Mucosa of stomach (tissue), 1 donor: Measurements from ENCODE around the gene CD84.
"Not testable (repeated sequence)": the region's sequence is repeated elsewhere in the genome, so short reads cannot be mapped to it uniquely, and the experiment has no call there.

ENCODE experiments used
- H3K27me3 ChIP-seq: one replicate; pipeline ENCODE4 v1.7.0; 2013; ENCODE audit warnings: mild to moderate bottlenecking, low read length; ENCODE audit not compliant: control insufficient read depth, insufficient read depth
- H3K36me3 ChIP-seq: one replicate; pipeline ENCODE4 v1.7.0; 2013; ENCODE audit warnings: low read length; ENCODE audit not compliant: control insufficient read depth, insufficient read depth
- H3K4me1 ChIP-seq: one replicate; pipeline ENCODE4 v1.7.0; 2013; ENCODE audit warnings: mild to moderate bottlenecking, low read length; ENCODE audit not compliant: control insufficient read depth, insufficient read depth
- H3K4me3 ChIP-seq: one replicate; pipeline ENCODE4 v1.7.0; 2013; ENCODE audit warnings: low read length
- H3K9ac ChIP-seq: one replicate; pipeline ENCODE4 v1.7.0; 2013; ENCODE audit warnings: mild to moderate bottlenecking, low read length, moderate library complexity
- H3K9me3 ChIP-seq: one replicate; pipeline ENCODE4 v1.7.0; 2013; ENCODE audit warnings: mild to moderate bottlenecking, low read length, moderate library complexity; ENCODE audit not compliant: control insufficient read depth
- donor health status: Pancreatic carcinoma.

Gene CD84

GRCh38 chr1:160608057-160608456 lies 28.8 kb upstream of the CD84 start:
- H3K27me3 ChIP-seq = no peaks in the 10 kb centered on the region
- H3K9me3 ChIP-seq = no peaks in the 10 kb centered on the region
- H3K36me3 ChIP-seq = no peaks in the 10 kb centered on the region
- no peak overlapping the region for H3K4me3 ChIP-seq
- H3K9ac ChIP-seq = no peak overlapping the region
- peaks cover 4% of the 10 kb centered on the region for H3K4me1 ChIP-seq

DNA sequence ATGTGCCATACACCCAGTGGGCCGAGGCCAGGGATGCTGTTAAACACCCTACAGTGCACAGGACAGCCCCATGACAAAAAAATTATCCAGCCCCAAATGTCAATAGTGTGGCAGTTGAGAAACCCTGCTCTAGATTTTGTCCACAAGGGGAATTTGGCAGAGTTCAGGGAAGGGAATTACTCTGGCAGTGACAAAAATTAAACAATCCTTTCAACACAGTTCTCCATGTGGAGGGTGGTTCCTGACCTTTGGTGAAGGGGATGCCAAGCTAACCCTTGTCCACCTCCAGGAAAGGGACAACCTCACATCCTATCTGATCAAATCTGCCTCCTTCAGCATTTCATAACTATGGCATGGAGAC lies 28.4 kb upstream of the CD84 start:
- no peak overlapping the region for H3K9ac ChIP-seq
- H3K4me3 ChIP-seq = no peak overlapping the region
- H3K36me3 ChIP-seq = no peaks in the 10 kb centered on the region
- no peaks in the 10 kb centered on the region for H3K9me3 ChIP-seq
- peaks cover 4% of the 10 kb centered on the region for H3K4me1 ChIP-seq
- no peaks in the 10 kb centered on the region for H3K27me3 ChIP-seq

- no peaks in the 10 kb centered on the region for H3K36me3 ChIP-seq
- H3K4me3 ChIP-seq = no peak overlapping the region
- no peaks in the 10 kb centered on the region for H3K9me3 ChIP-seq
- H3K9ac ChIP-seq = no peak overlapping the region
- H3K27me3 ChIP-seq = no peaks in the 10 kb centered on the region
- peaks cover 4% of the 10 kb centered on the region for H3K4me1 ChIP-seq
Measured at GRCh38 chr1:160607011-160607671, 27.8 kb upstream of the CD84 start.

DNA sequence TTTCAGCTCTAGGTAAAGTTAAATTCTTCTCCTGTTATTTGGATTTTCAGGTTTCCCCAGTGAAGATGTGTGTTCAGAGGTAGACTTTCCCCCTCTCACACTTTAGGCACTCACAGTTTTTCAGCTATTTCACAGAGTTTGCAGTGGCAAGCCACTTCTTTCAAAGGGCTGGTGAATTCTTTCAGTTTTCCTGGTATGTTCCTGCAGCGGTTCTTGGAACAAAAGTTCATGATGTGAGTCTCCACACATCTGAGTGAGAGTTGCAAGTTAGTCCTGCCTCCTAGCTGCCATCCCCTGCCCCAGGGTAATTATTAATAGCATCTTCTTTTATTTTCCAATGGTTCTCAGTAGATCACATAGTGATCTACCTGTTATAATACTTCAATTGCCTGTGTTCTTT lies 27.3 kb upstream of the CD84 start:
- H3K9ac ChIP-seq = no peak overlapping the region
- no peaks in the 10 kb centered on the region for H3K27me3 ChIP-seq
- H3K4me3 ChIP-seq = no peak overlapping the region
- no peaks in the 10 kb centered on the region for H3K9me3 ChIP-seq
- H3K36me3 ChIP-seq = no peaks in the 10 kb centered on the region
- peaks cover 4% of the 10 kb centered on the region for H3K4me1 ChIP-seq

DNA sequence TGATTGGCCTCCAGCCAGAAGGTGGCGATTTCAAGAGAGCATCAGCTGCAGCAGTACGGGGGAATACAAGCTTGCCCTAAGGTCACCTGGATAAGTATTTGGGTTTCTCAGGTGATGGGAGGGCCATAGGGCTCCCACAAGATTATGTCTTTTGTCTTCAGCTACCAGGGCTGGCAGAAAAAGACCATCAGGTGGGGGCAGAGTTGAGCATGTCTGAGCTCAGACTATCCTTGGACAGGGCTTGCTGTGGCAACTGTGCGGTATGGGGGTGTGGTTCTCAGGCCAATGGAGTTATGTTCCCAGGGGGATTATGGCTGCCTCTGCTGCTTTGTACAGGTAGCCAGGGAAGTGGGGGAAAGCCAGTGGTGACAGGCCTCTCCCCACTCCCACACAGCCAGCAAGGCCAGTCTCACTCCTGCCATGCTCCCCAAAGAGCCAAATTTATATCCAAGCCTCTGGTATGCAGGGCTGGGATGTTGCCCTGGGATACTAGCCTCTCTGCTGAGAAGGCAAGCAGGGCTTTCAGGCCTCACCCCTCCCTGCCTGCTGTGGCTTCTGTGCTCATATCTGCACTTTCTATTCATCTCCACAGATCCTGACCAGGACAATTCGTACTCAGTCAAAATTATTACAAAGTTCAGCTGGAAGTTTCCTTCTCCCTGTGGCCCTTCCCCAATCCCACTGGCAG lies 26.6 kb upstream of the CD84 start:
- no peaks in the 10 kb centered on the region for H3K36me3 ChIP-seq
- peaks cover 4% of the 10 kb centered on the region for H3K4me1 ChIP-seq
- H3K4me3 ChIP-seq = no peak overlapping the region
- no peaks in the 10 kb centered on the region for H3K27me3 ChIP-seq
- H3K9me3 ChIP-seq = no peaks in the 10 kb centered on the region
- H3K9ac ChIP-seq = no peak overlapping the region

DNA sequence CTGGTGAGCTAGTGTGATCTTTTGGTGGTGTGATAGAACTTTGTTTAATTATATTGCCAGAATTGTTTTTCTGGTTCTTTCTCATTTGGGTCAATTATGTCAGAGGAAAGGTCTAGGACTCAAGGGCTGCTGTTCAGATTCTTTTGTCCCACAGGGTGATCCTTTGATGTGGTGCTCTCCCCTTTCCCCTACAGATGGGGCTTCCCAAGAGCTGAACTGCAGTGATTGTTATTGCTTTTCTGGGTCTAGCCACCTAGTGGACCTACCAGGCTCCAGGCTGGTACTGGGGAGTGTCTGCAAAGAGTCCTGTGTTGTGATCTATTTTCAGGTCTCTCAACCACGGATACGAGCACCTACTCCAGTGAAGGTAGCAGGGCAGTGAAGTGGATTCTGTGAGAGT lies 25.9 kb upstream of the CD84 start:
- peaks cover 4% of the 10 kb centered on the region for H3K4me1 ChIP-seq
- no peaks in the 10 kb centered on the region for H3K36me3 ChIP-seq
- no peaks in the 10 kb centered on the region for H3K27me3 ChIP-seq
- H3K9ac ChIP-seq = no peak overlapping the region
- H3K4me3 ChIP-seq = no peak overlapping the region
- H3K9me3 ChIP-seq = no peaks in the 10 kb centered on the region

GRCh38 chr1:160597705-160598104 lies 18.4 kb upstream of the CD84 start:
- Histone ChIP-seq H3K9ac (no peak overlapping the region), H3K4me1 (no peaks in the 10 kb centered on the region), H3K4me3 (no peak overlapping the region), H3K9me3 (no peaks in the 10 kb centered on the region), H3K27me3 (no peaks in the 10 kb centered on the region), H3K36me3 (no peaks in the 10 kb centered on the region)

GRCh38 chr1:160597051-160597450 lies 17.8 kb upstream of the CD84 start:
- Histone ChIP-seq H3K9ac (no peak overlapping the region), H3K27me3 (no peaks in the 10 kb centered on the region), H3K4me3 (no peak overlapping the region), H3K4me1 (no peaks in the 10 kb centered on the region), H3K36me3 (no peaks in the 10 kb centered on the region), H3K9me3 (no peaks in the 10 kb centered on the region)

DNA sequence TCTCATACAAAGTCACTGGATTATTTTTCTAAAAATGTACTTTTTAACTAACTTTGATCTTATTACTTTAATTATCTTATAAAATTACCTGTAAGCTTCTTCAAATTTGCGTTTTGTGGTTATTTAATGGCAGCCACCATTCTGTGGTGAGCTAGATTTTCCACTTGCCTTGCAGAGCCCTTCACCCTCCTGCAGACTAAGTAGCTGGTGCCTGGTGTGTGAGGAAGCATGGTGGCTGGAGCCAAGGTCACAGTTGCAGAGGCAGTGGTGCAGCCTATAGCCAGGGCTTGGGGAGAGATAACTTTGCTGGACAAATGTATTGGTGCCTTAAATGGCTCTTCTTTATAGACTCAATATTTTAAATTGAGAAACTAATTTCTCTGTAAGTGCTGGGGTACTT lies 11.2 kb upstream of the CD84 start:
- Histone ChIP-seq H3K9ac (no peak overlapping the region), H3K4me1 (no peaks in the 10 kb centered on the region), H3K36me3 (no peaks in the 10 kb centered on the region), H3K4me3 (no peak overlapping the region), H3K27me3 (no peaks in the 10 kb centered on the region), H3K9me3 (no peaks in the 10 kb centered on the region)

GRCh38 chr1:160588468-160588867 lies 9.2 kb upstream of the CD84 start:
- H3K27me3 ChIP-seq = no peaks in the 10 kb centered on the region
- H3K9ac ChIP-seq = no peak overlapping the region
- no peaks in the 10 kb centered on the region for H3K4me1 ChIP-seq
- H3K9me3 ChIP-seq = no peaks in the 10 kb centered on the region
- no peaks in the 10 kb centered on the region for H3K36me3 ChIP-seq
- no peak overlapping the region for H3K4me3 ChIP-seq

GRCh38 chr1:160584784-160585183 lies 5.5 kb upstream of the CD84 start:
- no peaks in the 10 kb centered on the region for H3K36me3 ChIP-seq
- H3K4me3 ChIP-seq = no peak overlapping the region

DNA sequence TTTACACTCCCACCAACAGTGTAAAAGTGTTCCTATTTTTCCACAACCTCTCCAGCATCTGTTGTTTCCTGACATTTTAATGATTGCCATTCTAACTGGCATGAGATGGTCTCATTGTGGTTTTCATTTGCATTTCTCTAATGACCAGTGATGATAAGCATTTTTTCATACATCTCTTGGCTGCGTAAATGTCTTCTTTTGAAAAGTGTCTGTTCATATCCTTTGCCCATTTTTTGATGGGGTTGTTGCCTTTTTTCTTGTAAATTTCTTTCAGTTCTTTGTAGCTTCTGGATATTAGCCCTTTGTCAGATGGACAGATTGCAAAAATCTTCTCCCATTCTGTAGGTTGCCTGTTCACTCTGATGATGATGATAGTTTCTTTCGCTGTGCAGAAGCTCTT lies 3.7 kb upstream of the CD84 start:
- not testable (repeated sequence) for H3K36me3 ChIP-seq, H3K27me3 ChIP-seq, H3K9ac ChIP-seq, H3K9me3 ChIP-seq, H3K4me1 ChIP-seq, H3K4me3 ChIP-seq

More at GRCh38 chr1:160584784-160585183, 5.5 kb upstream of the CD84 start:
- no peaks in the 10 kb centered on the region for H3K9me3 ChIP-seq
- no peaks in the 10 kb centered on the region for H3K4me1 ChIP-seq
- no peak overlapping the region for H3K9ac ChIP-seq
- H3K27me3 ChIP-seq = no peaks in the 10 kb centered on the region
